Tibial nerve (tissue), 4 donors: ENCODE measurements around the gene TAB2.

Experiments
- EP300 ChIP-seq, 2 donors: sonication (generic); formaldehyde crosslinking; IDR thresholded peaks; one replicate each; pipeline ENCODE4 v1.6.1; 2017; ENCODE audit warnings: antibody characterized with exemption in 2 of 2, mild to moderate bottlenecking in 1 of 2
- POLR2A ChIP-seq, 2 donors: fragments of 450-650 bp; IDR thresholded peaks; one replicate each; pipeline ENCODE4 v1.6.1; 2017; ENCODE audit warnings: antibody characterized with exemption in 2 of 2, mild to moderate bottlenecking in 2 of 2, moderate library complexity in 2 of 2
- TF ChIP-seq, protein P1 (sequence below), 5 experiments: fragments of 200-600 bp in 3 of 5; fragments of 450-650 bp in 2 of 5; sonication (generic) in 3 of 5; IDR thresholded peaks; one replicate each; pipeline ENCODE4 v1.5.1; 2016 to 2019; ENCODE audit warnings: antibody characterized with exemption in 5 of 5, mild to moderate bottlenecking in 3 of 5, moderate library complexity in 2 of 5

DNA sequence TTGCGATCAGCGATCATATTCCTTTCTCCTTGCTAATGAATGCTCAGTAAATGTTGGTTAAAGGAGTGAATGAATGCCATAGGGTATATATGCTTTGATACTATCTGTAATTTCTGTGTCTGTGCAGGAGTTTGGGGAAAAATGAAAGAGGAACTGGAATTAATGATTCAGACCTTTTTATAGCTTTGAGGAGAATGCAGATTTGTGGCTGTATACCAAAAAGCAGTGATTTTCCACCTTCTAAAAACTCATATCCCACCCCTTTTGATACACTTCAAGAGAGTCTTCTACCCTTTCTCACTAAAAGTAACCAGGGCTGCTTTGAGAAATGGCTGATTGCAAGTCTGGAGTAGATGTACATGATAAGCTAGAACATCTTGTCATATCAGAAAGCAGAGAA, 56.0 kb downstream of the TAB2 start:
- TF ChIP-seq, protein P1, sequence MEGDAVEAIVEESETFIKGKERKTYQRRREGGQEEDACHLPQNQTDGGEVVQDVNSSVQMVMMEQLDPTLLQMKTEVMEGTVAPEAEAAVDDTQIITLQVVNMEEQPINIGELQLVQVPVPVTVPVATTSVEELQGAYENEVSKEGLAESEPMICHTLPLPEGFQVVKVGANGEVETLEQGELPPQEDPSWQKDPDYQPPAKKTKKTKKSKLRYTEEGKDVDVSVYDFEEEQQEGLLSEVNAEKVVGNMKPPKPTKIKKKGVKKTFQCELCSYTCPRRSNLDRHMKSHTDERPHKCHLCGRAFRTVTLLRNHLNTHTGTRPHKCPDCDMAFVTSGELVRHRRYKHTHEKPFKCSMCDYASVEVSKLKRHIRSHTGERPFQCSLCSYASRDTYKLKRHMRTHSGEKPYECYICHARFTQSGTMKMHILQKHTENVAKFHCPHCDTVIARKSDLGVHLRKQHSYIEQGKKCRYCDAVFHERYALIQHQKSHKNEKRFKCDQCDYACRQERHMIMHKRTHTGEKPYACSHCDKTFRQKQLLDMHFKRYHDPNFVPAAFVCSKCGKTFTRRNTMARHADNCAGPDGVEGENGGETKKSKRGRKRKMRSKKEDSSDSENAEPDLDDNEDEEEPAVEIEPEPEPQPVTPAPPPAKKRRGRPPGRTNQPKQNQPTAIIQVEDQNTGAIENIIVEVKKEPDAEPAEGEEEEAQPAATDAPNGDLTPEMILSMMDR (IDR thresholded peaks at IDR 0.05), result no peak
- no peak for TF ChIP-seq POLR2A (IDR thresholded peaks at IDR 0.05)
- no peak for TF ChIP-seq EP300 (IDR thresholded peaks at IDR 0.05)
